Right lobe of liver (tissue), 6 donors: ENCODE results near the gene NOL4L. TPM values are rescaled to one million over a fixed set of nuclear protein-coding genes. Genes with fewer than 3 reads are reported as not detected.
"Not testable (repeated sequence)": the region's sequence is repeated elsewhere in the genome, so short reads cannot be mapped to it uniquely, and the experiment has no call there.

Experiments used
- ATAC-seq, 4 donors: fragments of 200-7000 bp; cut with Tn5 transposase; one replicate each; pipeline ENCODE4 v1.9.1; 2020; ENCODE audit warnings: mild to moderate bottlenecking in 4 of 4, moderate library complexity in 4 of 4
- DNase-seq, 3 donors: peaks; one replicate each; pipeline ENCODE4 v3.0.0-alpha.2; 2020
- H3K27ac ChIP-seq, 3 donors: fragments of 200-600 bp; one replicate each; pipeline ENCODE4 v1.8.0; 2022
- H3K27me3 ChIP-seq, 2 donors: fragments of 200-600 bp; one replicate each; pipeline ENCODE4 v1.8.0; 2022
- H3K36me3 ChIP-seq, 4 donors: fragments of 200-600 bp; sonication (generic) in 1 of 4; one replicate each; pipeline versions ENCODE4 v1.5.1 to v1.8.0; 2017 to 2022; ENCODE audit warnings: control low read depth in 1 of 4
- H3K4me1 ChIP-seq, 4 donors: fragments of 200-600 bp; sonication (generic) in 1 of 4; one replicate each; pipeline versions ENCODE4 v1.5.1 to v1.8.0; 2017 to 2022; ENCODE audit warnings: control low read depth in 1 of 4
- H3K4me3 ChIP-seq, 3 donors: fragments of 200-600 bp; one replicate each; pipeline ENCODE4 v1.8.0; 2022
- H3K9me3 ChIP-seq, 4 donors: fragments of 200-600 bp; sonication (generic) in 1 of 4; one replicate each; pipeline versions ENCODE4 v1.5.1 to v1.8.0; 2017 to 2022; ENCODE audit warnings: control low read depth in 1 of 4
- POLR2A ChIP-seq: fragments of 450-650 bp; IDR thresholded peaks from one replicate; pipeline ENCODE4 v1.6.1; 2017; ENCODE audit warnings: antibody characterized with exemption, mild to moderate bottlenecking
- WGBS: methylation state at CpG from one replicate; pipeline ENCODE4 v1.1.6; 2018; ENCODE audit warnings: low coverage, low lambda C conversion rate; ENCODE audit not compliant: insufficient coverage; ENCODE audit errors: missing lambda C conversion rate; 5-methylcytosine and 5-hydroxymethylcytosine counted together
- intact Hi-C, 2 donors: fragments of 100-400 bp; cut with DNase I; formaldehyde crosslinking; loops; one replicate each; pipeline versions ENCODE4 v1.11.2 to v1.14.1; 2022
- total RNA-seq, 6 experiments: library from RNA; depleted of rRNA in 2 of 6; stranded (reverse); fragments of >200 nt in 2 of 6; fragmentation: NEBNext Ultra II Directional in 3 of 6; extraction: Animal tissue kit (Norgen Biotek cat#: 25700) in 3 of 6; gene quantifications; one replicate each; pipeline versions ENCODE4 v1.1.0 to v1.2.4, GENCODE V29; 2016 to 2023
- TF ChIP-seq, protein P1 (sequence below), 4 donors: fragments of 200-600 bp in 3 of 4; fragments of 450-650 bp in 1 of 4; IDR thresholded peaks; one replicate each; pipeline versions ENCODE4 v1.5.1 to v1.8.0; 2016 to 2022; ENCODE audit warnings: antibody characterized with exemption in 4 of 4, mild to moderate bottlenecking in 2 of 4
- donor health status: DM: no; HTN: yes; CAD: no.
- donor health status: DM: no; HTN: no; CAD: no.
- donor health status: DM: no; HTN: no; CAD: no.
- donor health status: DM: no; HTN: yes; CAD: no.
- donor health status: DM: no; HTN: yes; CAD: no.

The NOL4L gene
- total RNA-seq, 6 experiments from 2014 or later: 4.3 to 6.5 (median 5.7) TPM

GRCh38 chr20:32411955-32412706 lies 173.0 kb downstream of the NOL4L start:
- no peaks in the 10 kb centered on the region for H3K9me3 ChIP-seq
- TF ChIP-seq, protein P1, sequence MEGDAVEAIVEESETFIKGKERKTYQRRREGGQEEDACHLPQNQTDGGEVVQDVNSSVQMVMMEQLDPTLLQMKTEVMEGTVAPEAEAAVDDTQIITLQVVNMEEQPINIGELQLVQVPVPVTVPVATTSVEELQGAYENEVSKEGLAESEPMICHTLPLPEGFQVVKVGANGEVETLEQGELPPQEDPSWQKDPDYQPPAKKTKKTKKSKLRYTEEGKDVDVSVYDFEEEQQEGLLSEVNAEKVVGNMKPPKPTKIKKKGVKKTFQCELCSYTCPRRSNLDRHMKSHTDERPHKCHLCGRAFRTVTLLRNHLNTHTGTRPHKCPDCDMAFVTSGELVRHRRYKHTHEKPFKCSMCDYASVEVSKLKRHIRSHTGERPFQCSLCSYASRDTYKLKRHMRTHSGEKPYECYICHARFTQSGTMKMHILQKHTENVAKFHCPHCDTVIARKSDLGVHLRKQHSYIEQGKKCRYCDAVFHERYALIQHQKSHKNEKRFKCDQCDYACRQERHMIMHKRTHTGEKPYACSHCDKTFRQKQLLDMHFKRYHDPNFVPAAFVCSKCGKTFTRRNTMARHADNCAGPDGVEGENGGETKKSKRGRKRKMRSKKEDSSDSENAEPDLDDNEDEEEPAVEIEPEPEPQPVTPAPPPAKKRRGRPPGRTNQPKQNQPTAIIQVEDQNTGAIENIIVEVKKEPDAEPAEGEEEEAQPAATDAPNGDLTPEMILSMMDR (IDR thresholded peaks at IDR 0.05): no peak
- TF ChIP-seq POLR2A: no peak
- DNase-seq: no peak
- peaks cover 0 to 8% (median 2%) of the 10 kb centered on the region in 4 donors for H3K36me3 ChIP-seq
- 83% methylated on average over 2 of the region's 2 CpGs for WGBS
- intact Hi-C loops: no loop called here
- H3K4me3 ChIP-seq: no peak overlapping the region
- H3K27ac ChIP-seq: no peak overlapping the region
- H3K4me1 ChIP-seq: no peaks in the 10 kb centered on the region
- no peak for ATAC-seq
- no peaks in the 10 kb centered on the region for H3K27me3 ChIP-seq

- DNase-seq, H3K27ac ChIP-seq, H3K4me3 ChIP-seq, intact Hi-C loops, H3K27me3 ChIP-seq, H3K9me3 ChIP-seq, H3K36me3 ChIP-seq, H3K4me1 ChIP-seq: not testable (repeated sequence)
- ATAC-seq: peak in 1 of 4 donors; percentile 30
- 84% methylated on average over 8 of the region's 9 CpGs for WGBS
These were observed 177.9 kb downstream of the NOL4L start for GRCh38 chr20:32407131-32407750.

- TF ChIP-seq, protein P1 (IDR thresholded peaks at IDR 0.05): no peak
- no peak for TF ChIP-seq POLR2A
- Histone ChIP-seq H3K4me3 (no peak overlapping the region), H3K27ac (no peak overlapping the region), H3K27me3 (no peaks in the 10 kb centered on the region), H3K36me3 (peaks cover 0 to 8% (median 2%) of the 10 kb centered on the region in 4 donors), H3K9me3 (no peaks in the 10 kb centered on the region), H3K4me1 (no peaks in the 10 kb centered on the region)
- no peak for ATAC-seq
- 85% methylated on average over 4 of the region's 4 CpGs for WGBS
- intact Hi-C loops: no loop called here
- no peak for DNase-seq
These were observed 178.4 kb downstream of the NOL4L start for GRCh38 chr20:32406701-32407100.

DNA sequence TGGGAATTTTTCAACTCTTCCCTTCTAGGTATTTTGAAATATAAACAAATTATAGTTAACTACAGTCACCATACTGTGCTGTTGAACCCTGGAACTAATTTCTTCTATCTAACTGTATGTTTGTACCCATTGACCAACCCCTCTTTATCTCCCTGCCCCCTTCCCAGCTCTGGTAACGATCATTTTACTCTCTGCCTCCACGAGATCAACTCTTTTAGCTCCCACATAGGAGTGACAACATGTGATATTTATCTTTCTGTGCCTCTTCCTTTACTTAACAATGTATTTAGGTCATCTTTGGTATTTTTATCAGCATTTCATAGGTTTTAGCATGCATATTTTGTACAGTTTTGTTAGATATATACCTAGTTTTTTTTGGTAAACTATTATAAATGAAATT lies 181.1 kb downstream of the NOL4L start:
- DNase-seq: no peak
- no peaks in the 10 kb centered on the region for H3K9me3 ChIP-seq
- H3K27ac ChIP-seq: no peak overlapping the region
- H3K27me3 ChIP-seq: no peaks in the 10 kb centered on the region
- peaks cover 0 to 5% (median 0%) of the 10 kb centered on the region in 4 donors for H3K36me3 ChIP-seq
- WGBS: 71% methylated on average over 2 of the region's 2 CpGs
- H3K4me1 ChIP-seq: no peaks in the 10 kb centered on the region
- intact Hi-C loops: no loop called here
- ATAC-seq: no peak
- TF ChIP-seq, protein P1 (IDR thresholded peaks at IDR 0.05): no peak
- no peak for TF ChIP-seq POLR2A
- no peak overlapping the region for H3K4me3 ChIP-seq

GRCh38 chr20:32400476-32400875 lies 184.7 kb downstream of the NOL4L start:
- Histone ChIP-seq H3K27ac (no peak overlapping the region), H3K9me3 (no peaks in the 10 kb centered on the region), H3K27me3 (no peaks in the 10 kb centered on the region), H3K4me1 (no peaks in the 10 kb centered on the region), H3K4me3 (no peak overlapping the region), H3K36me3 (no peaks in the 10 kb centered on the region)
- intact Hi-C loops: no loop called here
- DNase-seq (no peak), ATAC-seq (no peak)
- WGBS: 100% methylated on average over 1 of the region's 1 CpG
- TF ChIP-seq POLR2A: no peak
